Measurements from ENCODE around the gene GABRR1. TPM values are rescaled to one million over a fixed set of nuclear protein-coding genes. Genes with fewer than 3 reads are reported as not detected.

The GABRR1 gene
- total RNA-seq, 2 donors from 2014 or later = 0.21 TPM; not detected in 1

DNA sequence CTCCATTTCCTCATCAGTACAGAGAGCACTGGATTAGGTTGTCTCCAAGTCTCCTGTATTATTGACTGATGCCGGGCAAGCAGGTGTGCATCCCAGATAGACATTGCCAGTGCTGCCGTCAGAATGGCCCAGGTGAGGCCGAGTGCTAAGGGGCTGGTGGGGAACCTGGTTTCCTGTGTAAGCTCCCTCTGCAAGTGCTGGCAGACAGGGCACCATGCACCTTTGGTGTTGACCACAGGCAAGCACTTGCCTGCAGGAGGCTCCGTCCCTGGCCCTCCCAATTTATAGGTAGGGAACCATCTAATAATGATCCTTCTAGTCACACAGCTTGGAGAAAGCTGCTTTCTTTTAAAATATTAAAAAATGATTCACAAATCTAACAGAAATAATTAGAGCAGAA, 747 bp downstream of the GABRR1 start:
- DNase-seq = no peak
- Histone ChIP-seq H3K4me1 (no peaks in the 10 kb centered on the region), H3K9me3 (no peaks in the 10 kb centered on the region), H3K9ac (ENCODE audit: low read depth in 2 of 2, low read length in 2 of 2) (no peak overlapping the region), H3K4me3 (no peak overlapping the region), H3K27ac (no peak overlapping the region), H3K36me3 (no peaks in the 10 kb centered on the region), H3K27me3 (no peaks in the 10 kb centered on the region)
- intact Hi-C loops (cut with DNase I) = no loop called here
- TF ChIP-seq, protein P1, sequence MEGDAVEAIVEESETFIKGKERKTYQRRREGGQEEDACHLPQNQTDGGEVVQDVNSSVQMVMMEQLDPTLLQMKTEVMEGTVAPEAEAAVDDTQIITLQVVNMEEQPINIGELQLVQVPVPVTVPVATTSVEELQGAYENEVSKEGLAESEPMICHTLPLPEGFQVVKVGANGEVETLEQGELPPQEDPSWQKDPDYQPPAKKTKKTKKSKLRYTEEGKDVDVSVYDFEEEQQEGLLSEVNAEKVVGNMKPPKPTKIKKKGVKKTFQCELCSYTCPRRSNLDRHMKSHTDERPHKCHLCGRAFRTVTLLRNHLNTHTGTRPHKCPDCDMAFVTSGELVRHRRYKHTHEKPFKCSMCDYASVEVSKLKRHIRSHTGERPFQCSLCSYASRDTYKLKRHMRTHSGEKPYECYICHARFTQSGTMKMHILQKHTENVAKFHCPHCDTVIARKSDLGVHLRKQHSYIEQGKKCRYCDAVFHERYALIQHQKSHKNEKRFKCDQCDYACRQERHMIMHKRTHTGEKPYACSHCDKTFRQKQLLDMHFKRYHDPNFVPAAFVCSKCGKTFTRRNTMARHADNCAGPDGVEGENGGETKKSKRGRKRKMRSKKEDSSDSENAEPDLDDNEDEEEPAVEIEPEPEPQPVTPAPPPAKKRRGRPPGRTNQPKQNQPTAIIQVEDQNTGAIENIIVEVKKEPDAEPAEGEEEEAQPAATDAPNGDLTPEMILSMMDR (IDR thresholded peaks at IDR 0.05) = no peak

DNA sequence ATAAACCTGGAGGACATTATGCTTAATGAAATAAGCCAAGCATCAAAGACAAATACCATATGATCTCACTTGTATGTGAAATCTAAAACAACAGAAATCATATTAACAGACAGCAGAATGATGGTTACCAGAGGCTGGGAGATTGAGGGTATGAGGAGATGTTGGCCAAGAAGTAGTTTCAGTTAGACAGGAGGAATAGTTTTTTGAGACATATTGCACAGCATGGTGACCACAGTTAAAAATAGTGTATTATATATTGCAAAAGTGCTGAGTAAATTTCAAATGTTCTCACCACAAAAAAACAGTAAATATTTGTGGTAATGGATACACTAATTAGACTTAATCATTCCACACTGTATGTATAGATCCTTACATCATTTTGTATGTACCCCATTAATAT, 1.8 kb downstream of the GABRR1 start:
- Histone ChIP-seq H3K36me3 (no peaks in the 10 kb centered on the region), H3K9me3 (no peaks in the 10 kb centered on the region), H3K27ac (no peak overlapping the region), H3K4me3 (no peak overlapping the region), H3K27me3 (no peaks in the 10 kb centered on the region), H3K9ac (ENCODE audit: low read depth in 2 of 2, low read length in 2 of 2) (no peak overlapping the region), H3K4me1 (no peaks in the 10 kb centered on the region)
- DNase-seq = no peak
- intact Hi-C loops (cut with DNase I) = no loop called here
- TF ChIP-seq, protein P1 (IDR thresholded peaks at IDR 0.05) = no peak

DNA sequence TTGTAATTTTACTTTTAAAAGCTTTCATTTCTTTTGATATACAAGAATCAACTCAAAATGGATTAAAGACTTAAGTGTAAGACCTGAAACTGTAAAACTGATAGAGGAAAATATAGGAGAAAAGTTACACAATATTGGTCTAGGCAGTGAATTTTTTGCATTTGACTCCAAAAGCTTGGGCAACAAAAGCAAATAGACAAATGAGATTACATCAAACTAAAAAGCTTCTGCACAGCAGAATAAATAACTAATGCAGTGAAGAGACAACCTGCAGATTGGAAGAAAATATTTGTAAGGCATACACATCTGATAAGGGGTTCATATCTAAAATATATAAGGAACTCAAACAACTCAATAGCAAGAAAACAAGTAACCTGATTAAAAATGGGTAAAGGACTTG, 3.0 kb downstream of the GABRR1 start:
- Histone ChIP-seq H3K36me3 (no peaks in the 10 kb centered on the region), H3K4me1 (no peaks in the 10 kb centered on the region), H3K4me3 (no peak overlapping the region), H3K27me3 (no peaks in the 10 kb centered on the region), H3K9me3 (no peaks in the 10 kb centered on the region), H3K9ac (ENCODE audit: low read depth in 2 of 2, low read length in 2 of 2) (no peak overlapping the region), H3K27ac (no peak overlapping the region)
- intact Hi-C loops (cut with DNase I) = no loop called here
- DNase-seq = no peak
- TF ChIP-seq, protein P1 (IDR thresholded peaks at IDR 0.05) = no peak

DNA sequence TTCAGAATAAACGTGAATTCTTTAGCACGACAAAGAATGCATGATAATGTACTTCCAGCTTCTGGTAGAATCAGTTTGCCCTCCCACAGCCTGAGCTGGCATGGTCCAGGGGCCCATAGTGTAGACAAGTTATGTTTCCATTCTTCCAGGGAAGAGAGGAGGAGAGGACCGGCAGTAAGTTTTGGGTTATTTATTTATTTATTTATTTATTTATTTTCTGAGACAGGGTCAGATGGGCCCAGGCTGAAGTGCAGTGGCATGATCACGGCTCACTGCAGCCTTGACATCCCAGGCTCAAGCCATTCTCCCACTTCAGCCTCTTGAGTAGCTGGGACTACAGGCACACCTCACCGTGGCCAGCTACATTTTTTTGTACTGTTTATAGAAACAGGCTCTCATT, 4.7 kb downstream of the GABRR1 start:
- H3K27ac ChIP-seq = no peak overlapping the region
- DNase-seq = no peak
- no peak overlapping the region for H3K4me3 ChIP-seq
- no peak overlapping the region for H3K9ac ChIP-seq (ENCODE audit: low read depth in 2 of 2, low read length in 2 of 2)
- H3K27me3 ChIP-seq = no peaks in the 10 kb centered on the region
- intact Hi-C loops (cut with DNase I) = no loop called here
- no peaks in the 10 kb centered on the region for H3K9me3 ChIP-seq
- TF ChIP-seq, protein P1 (IDR thresholded peaks at IDR 0.05) = no peak
- no peaks in the 10 kb centered on the region for H3K36me3 ChIP-seq
- H3K4me1 ChIP-seq = no peaks in the 10 kb centered on the region

DNA sequence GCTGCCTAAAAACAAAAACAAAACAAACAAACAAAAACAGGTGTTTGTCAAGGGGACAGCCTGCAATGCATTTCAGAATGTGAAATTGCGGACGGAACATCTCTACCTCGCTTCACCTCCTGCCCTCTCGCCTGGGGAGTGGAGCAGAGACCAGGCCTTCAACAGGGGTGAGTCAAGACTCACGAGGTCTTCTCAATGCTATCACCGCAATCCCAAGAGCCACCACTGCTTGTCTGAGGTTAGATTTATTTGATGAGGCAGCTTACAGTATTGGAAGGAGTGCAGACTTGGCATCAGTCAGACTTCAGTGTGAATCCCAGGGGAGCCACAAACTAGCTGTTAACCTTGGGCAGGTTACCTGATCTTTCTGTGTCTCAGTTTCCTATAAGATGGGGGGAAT, 7.7 kb downstream of the GABRR1 start:
- no peaks in the 10 kb centered on the region for H3K9me3 ChIP-seq
- intact Hi-C loops (cut with DNase I) = no loop called here

More for the DNA sequence above, 7.7 kb downstream of the GABRR1 start:
- no peak overlapping the region for H3K27ac ChIP-seq
- no peak overlapping the region for H3K4me3 ChIP-seq
- DNase-seq = no peak
- no peak overlapping the region for H3K9ac ChIP-seq (ENCODE audit: low read depth in 2 of 2, low read length in 2 of 2)
- H3K36me3 ChIP-seq = no peaks in the 10 kb centered on the region
- H3K27me3 ChIP-seq = no peaks in the 10 kb centered on the region
- H3K4me1 ChIP-seq = no peaks in the 10 kb centered on the region
- TF ChIP-seq, protein P1 (IDR thresholded peaks at IDR 0.05) = no peak
